NCI-H146 (cell line): ENCODE data around the gene TARS3.

Experiments used
- DNase-seq: peaks from one replicate; lab custom pipeline; 2025; lab: John Stamatoyannopoulos, UW

TARS3 gene

GRCh38 chr15:101698314-101698713 is 26.0 kb downstream of the TARS3 start:
- no peak for DNase-seq

DNA sequence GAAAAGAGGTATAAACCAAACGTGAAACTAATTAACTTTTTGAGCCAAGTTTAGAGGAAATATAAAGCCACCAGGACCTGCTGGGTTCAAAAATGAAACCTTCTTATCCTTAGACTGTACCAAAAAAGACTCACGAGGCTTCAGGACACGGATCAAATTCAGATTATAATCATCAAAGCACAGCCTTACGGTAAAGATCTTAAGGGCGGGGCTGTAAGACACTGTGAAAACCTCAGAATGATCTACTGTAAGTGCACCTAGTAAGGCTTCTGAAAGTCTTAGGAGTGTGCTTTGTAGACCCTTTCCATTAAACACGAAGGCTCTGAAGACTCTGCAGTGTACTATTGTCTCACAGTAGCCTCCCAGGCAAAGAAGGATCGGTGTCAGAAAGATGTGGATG is 26.8 kb downstream of the TARS3 start:
- no peak for DNase-seq

- no peak for DNase-seq
Measured at GRCh38 chr15:101696829-101697228, 27.4 kb downstream of the TARS3 start.

DNA sequence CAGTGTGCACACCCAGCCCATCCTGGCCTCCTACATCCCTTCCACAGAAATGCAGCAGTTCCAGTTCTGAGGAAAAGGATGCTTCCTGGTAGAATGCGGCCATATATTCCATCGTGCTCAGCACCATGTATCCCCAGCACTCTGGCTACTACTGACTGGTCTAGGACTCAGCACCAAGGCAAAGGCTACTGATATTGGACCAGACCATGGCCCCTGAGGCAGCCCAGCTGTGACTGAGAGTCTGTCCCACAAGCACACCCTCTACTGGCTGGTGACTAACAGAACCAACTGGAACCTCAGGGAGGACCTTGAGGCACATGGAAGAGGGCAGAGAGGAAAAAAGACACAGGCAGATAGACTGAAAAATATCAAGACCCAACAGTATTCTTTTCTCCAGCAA is 30.0 kb downstream of the TARS3 start:
- no peak for DNase-seq

DNA sequence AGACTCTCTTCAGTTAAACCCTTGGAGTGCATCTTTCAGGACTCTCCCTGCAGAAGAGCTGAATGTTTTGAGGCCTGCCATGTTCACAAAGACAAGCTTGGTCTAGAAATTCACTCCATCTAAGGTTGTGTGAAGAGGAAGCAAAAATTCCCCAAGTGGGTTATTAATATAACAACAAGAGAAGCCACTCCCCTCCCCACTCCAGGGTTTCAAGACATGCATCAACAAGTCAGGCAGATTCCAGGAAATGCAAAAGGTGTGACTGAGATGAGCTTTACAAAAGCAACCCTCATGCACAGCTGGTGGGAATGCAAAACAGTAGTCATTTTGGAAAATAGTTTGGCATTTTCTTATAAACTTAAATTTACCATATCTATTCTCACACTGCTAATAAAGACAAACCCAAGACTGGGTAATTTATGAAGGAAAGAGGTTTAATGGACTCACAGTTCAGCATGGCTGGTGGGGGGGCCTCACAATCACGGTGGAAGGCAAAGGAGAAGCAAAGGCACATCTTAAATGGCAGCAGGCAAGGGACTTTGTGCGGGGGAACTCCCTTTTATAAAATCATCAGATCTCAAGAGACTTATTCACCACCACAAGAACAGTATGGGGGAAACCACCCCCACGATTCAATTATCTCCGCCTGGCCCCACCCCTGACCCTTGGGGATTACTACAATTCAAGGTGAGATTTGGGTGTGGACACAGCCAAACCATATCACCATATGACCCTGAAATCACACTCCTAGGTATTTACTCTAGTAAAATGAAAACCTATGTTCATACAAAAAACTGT is 31.3 kb downstream of the TARS3 start:
- no peak for DNase-seq

- DNase-seq = no peak
Measured at GRCh38 chr15:101689901-101690300, 34.4 kb downstream of the TARS3 start.

DNA sequence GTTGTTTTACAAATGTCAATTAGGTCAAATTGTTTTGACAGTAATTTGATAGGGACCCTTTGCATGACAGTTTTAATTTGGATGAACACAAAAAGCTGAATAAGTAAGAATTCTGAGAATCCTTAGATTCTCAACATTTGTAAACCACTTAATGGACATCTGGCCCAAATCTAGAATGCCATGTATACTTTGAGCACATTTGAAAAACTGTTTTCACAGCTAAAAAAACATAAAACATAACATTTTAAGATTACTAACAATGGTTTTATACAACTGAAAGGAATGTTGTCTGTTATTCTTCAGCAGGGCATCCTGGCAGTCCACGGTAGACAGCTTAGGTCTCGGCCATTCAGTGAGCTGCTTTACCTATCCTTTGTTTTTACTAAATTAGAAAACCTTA is 37.6 kb downstream of the TARS3 start:
- DNase-seq = no peak

- no peak for DNase-seq
Measured at GRCh38 chr15:101684877-101685276, 39.4 kb downstream of the TARS3 start.

GRCh38 chr15:101684384-101684783 is 39.9 kb downstream of the TARS3 start:
- no peak for DNase-seq

DNA sequence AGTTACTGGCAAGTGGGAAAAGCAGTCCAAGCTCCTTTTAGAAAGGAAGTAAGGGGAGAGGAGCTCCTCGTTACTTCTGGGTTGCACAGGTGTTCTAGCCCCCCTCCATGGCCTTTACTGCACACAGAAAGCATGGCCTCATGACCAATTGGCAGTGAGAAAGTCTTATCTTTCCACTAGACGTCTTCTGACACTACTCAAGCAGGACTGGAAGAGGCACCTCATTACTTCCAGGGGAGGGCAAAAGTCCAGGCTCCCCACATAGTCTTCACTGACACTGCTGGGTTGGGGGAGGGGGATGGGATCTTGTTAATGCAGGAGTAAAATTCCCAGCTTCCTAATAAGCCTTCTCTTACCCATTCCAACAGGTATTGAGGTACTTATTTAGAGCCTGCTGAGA is 44.5 kb downstream of the TARS3 start:
- DNase-seq = no peak

GRCh38 chr15:101676921-101677329 is 47.3 kb downstream of the TARS3 start:
- DNase-seq = no peak

GRCh38 chr15:101675796-101676582 is 48.3 kb downstream of the TARS3 start:
- no peak for DNase-seq

DNA sequence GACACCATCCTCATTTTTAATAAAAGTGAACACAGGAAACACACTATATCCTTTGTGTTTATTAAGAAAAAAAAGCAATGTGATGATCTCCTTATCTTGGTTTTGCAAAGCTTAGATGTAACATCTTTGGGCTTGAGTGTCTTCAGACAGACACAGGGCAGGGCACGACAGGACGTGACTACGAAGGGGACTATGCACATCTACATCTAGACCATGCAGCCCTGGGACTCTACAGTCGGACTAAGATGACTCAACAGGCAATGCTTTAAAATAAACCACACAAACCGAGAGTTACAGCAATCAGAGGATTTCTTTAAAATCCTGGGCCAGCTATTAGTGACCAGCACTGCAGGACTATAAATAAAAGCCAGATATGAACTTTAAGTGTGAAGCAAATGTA is 49.3 kb downstream of the TARS3 start:
- no peak for DNase-seq

- no peak for DNase-seq
Measured at GRCh38 chr15:101672298-101672697, 52.0 kb downstream of the TARS3 start.

DNA sequence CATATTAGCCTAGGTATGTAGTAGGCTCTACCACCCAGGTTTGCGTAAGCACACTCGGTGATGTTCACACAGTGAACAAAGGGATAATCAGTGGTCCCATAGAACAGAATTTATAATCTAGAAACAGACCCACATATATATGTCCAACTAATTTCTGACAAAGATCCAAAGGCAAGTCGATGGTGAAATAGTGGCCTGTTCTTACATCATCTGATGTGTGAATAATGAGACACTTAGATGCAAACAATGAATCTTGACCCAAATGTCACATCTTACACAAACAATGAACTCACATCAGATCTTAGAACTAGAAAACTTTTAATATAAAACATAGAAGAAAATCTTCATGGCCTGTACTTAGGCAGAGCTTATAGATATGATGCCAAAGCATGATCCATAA is 54.5 kb downstream of the TARS3 start:
- DNase-seq = no peak

DNA sequence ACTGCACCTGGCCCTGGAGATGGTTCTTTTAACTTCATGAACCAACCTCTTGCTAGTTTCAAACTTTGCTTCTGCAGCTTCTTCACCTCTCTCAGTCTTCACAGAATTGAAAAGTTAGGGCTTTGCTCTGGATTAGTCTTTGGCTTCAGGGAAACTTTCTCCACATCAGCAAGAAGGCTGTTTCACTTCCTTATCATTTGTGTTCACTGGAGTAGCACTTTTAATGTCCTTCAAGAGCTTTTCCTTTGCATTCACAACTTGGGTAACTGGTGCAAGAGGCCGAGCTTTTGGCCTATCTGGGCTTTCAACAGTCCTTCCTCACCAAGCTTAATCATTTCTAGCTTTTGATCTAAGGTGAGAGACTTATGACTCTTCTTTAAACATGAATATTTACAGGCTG is 56.4 kb downstream of the TARS3 start:
- no peak for DNase-seq

DNA sequence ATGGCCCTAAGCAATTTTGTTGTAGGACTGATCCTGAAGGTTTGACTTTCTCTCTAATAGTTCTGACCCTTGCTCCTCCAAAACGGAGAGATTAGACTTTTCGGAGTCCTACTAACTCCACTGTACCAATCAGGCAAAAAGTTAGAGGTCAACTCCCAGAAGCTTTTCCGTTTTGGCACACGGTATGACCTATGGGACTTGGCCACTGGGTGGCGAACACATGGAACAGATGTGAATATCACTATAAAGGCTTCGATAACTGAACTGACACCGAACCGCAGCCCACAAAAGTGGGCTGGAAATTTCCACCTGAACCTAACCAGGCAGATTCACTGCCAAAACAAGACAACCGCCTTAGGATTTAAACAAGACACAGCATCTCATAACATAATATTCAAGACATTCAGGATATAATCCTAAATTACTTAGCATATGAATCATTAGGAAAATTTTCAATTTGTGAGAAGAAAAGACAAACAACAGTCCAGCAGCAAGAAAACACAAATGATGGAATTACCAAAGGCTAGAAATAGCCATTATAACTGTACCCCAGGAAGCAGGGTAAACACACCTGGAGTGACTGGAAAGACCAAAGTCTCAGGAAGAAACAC is 59.9 kb downstream of the TARS3 start:
- peak; percentile 65 for DNase-seq

- DNase-seq = no peak
Measured at GRCh38 chr15:101662203-101662602, 62.1 kb downstream of the TARS3 start.

- no peak for DNase-seq
Measured at GRCh38 chr15:101660005-101660404, 64.3 kb downstream of the TARS3 start.

DNA sequence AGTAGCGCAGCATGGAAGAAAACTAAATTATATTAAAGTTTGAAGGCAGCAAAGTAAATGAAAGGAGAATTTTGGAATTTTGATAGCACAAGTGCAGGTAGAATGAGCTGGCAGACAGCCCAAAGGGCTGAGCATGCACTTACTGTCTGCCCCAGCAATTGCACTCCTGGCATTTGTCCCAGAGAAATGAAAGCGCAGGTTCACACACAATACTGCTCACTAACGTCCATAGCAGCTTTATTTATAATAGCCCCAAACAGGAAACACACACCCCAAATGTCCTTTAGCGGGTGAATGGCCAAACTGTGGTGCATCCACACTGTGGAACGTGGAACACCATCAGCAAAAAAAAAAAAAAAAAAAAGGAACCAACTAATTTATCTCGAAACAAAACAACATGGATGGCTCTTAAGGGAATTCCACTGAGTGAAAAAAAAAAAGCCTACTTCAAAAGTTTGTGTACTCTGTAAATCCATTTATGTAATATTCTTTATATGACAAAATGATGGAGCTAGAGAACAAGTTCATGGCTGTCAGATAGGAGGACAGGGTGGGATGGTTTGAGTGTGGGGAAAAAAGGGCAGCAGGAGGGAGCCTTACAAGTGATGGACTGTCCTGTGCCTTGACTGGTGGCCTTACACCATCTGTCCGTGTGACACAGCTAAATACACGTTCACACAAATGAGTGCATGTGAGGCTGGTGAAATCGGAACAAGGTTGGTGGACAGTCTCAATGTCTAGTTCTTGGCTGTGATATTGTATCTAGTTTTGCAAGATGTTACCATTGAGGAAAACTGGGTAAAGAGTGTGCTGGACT is 66.1 kb downstream of the TARS3 start:
- no peak for DNase-seq

DNA sequence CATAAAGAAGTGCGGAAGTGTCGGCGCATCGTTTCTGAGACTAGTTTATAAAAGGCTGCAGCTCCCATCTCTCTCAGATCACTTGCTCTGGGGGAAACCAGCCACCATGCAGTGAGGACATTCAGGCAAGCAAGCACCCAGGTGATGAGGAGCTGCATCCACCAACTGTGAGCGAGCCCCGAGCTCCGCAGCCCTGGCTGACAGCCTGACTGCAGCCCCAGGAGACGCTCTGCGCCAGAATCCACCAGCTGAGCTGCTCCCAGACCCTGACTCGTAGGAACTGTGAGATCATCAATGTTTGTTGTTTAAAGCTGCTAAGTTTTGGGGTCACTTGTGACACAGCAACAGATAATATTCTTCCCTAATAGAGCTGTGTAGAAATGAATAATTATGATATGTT is 67.1 kb downstream of the TARS3 start:
- no peak for DNase-seq
